HepG2 (cell line): ENCODE data around the gene AP2B1.

Experiments
- HNF4A ChIP-seq: sonication (generic); formaldehyde crosslinking; IDR thresholded peaks from 2 replicates; pipeline ENCODE4 v1.4.0; 2020; ENCODE audit warnings: missing genetic modification reagents
- JUND ChIP-seq: sonication (generic); formaldehyde crosslinking; IDR thresholded peaks from 2 replicates; pipeline ENCODE4 v1.8.0; 2022; ENCODE audit warnings: mild to moderate bottlenecking, missing genetic modification reagents
- ZNF552 ChIP-seq: sonication (generic); formaldehyde crosslinking; IDR thresholded peaks from 2 replicates; pipeline ENCODE4 v1.9.0; 2022; ENCODE audit warnings: missing genetic modification reagents, mild to moderate bottlenecking, borderline replicate concordance

DNA sequence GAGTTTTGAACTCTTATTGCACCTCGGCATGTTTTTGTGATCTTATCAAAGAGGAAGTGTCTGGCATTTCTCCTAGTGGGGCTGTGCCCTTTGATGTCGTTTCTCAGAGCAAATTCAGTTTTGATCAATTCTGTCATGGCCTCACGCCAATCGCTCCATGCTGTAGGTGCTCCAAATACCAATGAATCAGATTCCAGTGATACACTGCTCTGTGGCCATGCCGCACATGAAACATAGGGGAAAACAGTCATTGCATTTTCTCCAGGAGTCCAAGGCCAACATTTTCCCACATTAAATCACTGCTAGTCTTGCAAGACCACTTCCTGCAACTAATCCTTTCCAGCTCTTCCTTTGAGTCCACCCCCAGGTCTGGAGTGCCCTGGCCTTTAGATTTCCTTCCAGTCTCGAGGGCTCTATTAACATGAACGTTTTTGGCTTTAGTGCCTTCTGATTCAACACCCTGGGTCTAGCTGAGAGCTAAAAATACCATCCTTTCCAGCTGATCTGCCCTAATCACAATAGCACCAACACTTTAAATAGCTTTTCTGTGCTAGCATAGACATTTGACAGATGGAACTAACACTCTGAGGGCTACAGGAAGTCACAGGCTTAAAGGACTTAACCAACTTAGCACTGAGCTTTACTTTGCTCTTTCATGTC lies 126.1 kb downstream of the AP2B1 start:
- TF ChIP-seq JUND (CRISPR knock-in tag) = no peak
- TF ChIP-seq ZNF552 (CRISPR knock-in tag) = no peak
- peak; percentile 77 for TF ChIP-seq HNF4A (CRISPR knock-in tag)
